H1 (cell line): ENCODE measurements around the gene ITPK1. TPM values are rescaled to one million over a fixed set of nuclear protein-coding genes. Genes with fewer than 3 reads are reported as not detected.

ENCODE experiments used
- CTCF ChIA-PET: fragments of 300-600 bp; sonication (Branson Sonifier 250); formaldehyde crosslinking; loops from one replicate; lab custom pipeline; 2021; ENCODE audit not compliant: partially characterized antibody; lab: Charles Lee
- POLR2A ChIA-PET: fragments of 300-600 bp; sonication (Branson Sonifier 250); formaldehyde crosslinking; loops from one replicate; lab custom pipeline; 2021; ENCODE audit warnings: inconsistent platforms; ENCODE audit not compliant: partially characterized antibody; lab: Charles Lee
- DNase-seq, 2 experiments: peaks; one replicate each; pipeline versions ENCODE4 v3.0.0 to v3.0.0-alpha.2; 2010 to 2022; ENCODE audit warnings: low spot score in 2 of 2, low read depth in 1 of 2, mixed read lengths in 1 of 2
- FAIRE-seq: peaks from 2 replicates; lab custom pipeline; 2011; peaks lifted over from hg19 to GRCh38; lab: Jason Lieb, UNC
- H2AFZ ChIP-seq: 2 replicates; pipeline ENCODE4 v1.8.1; 2012; ENCODE audit warnings: low read length, inconsistent platforms
- H2AK5ac ChIP-seq: 2 replicates; pipeline ENCODE4 v1.6.1; 2013; ENCODE audit warnings: low read depth, low read length
- H2BK120ac ChIP-seq: replicated peaks from 2 replicates; pipeline ENCODE3; 2013; ENCODE audit warnings: low read depth, low read length, inconsistent platforms
- H2BK12ac ChIP-seq: 2 replicates; pipeline ENCODE4 v1.6.1; 2013; ENCODE audit warnings: low read depth, low read length
- H2BK15ac ChIP-seq: 2 replicates; pipeline ENCODE4 v1.6.1; 2013; ENCODE audit warnings: low read length
- H2BK20ac ChIP-seq: 2 replicates; pipeline ENCODE4 v1.6.1; 2013; ENCODE audit warnings: low read length
- H2BK5ac ChIP-seq: 2 replicates; pipeline ENCODE4 v1.6.1; 2013; ENCODE audit warnings: low read depth, low read length
- H3K14ac ChIP-seq: 2 replicates; pipeline ENCODE4 v1.6.1; 2013; ENCODE audit warnings: inconsistent platforms; ENCODE audit not compliant: insufficient read length
- H3K18ac ChIP-seq: 2 replicates; pipeline ENCODE4 v1.6.1; 2013; ENCODE audit warnings: low read length; ENCODE audit errors: extremely low read depth
- H3K23ac ChIP-seq: 2 replicates; pipeline ENCODE4 v1.6.1; 2013; ENCODE audit warnings: inconsistent platforms; ENCODE audit not compliant: insufficient read length
- H3K23me2 ChIP-seq: 2 replicates; pipeline ENCODE4 v1.6.1; 2013; ENCODE audit warnings: low read depth, low read length
- H3K27ac ChIP-seq: 2 replicates; pipeline ENCODE4 v1.6.1; 2011; ENCODE audit warnings: low read depth, low read length, inconsistent platforms
- H3K27me3 ChIP-seq, 4 experiments: replicated peaks in 1 of 4; 1 replicate in 1 of 4; 2 replicates in 3 of 4; pipeline versions ENCODE4 v1.6.1 to v1.8.1; 2011 to 2013; ENCODE audit warnings: low read length in 3 of 4, mild to moderate bottlenecking in 3 of 4, inconsistent platforms in 2 of 4, mixed read lengths in 2 of 4, moderate library complexity in 1 of 4; ENCODE audit not compliant: control insufficient read depth in 3 of 4, insufficient read depth in 3 of 4; ENCODE audit errors: extremely low read depth in 1 of 4
- H3K36me3 ChIP-seq, 4 experiments: 2 replicates each; pipeline versions ENCODE4 v1.6.1 to v1.8.1; 2011 to 2013; ENCODE audit warnings: mild to moderate bottlenecking in 4 of 4, low read length in 3 of 4, moderate library complexity in 2 of 4, control low read depth in 1 of 4, inconsistent platforms in 1 of 4; ENCODE audit not compliant: insufficient read depth in 4 of 4, control insufficient read depth in 2 of 4
- H3K4ac ChIP-seq: replicated peaks from 2 replicates; pipeline ENCODE3; 2013; ENCODE audit warnings: low read length, low read depth, mixed read lengths, inconsistent platforms; ENCODE audit not compliant: insufficient read length
- H3K4me1 ChIP-seq, 4 experiments: replicated peaks in 1 of 4; 1 replicate in 1 of 4; 2 replicates in 3 of 4; pipeline versions ENCODE4 v1.6.1 to v1.8.1; 2011 to 2013; ENCODE audit warnings: low read length in 3 of 4, inconsistent platforms in 2 of 4, mixed read lengths in 1 of 4; ENCODE audit not compliant: insufficient read depth in 4 of 4, control insufficient read depth in 3 of 4
- H3K4me2 ChIP-seq, 2 experiments: 2 replicates each; pipeline versions ENCODE4 v1.6.1 to v1.8.1; 2011 to 2013; ENCODE audit warnings: low read depth in 2 of 2, low read length in 2 of 2, control low read depth in 1 of 2, inconsistent platforms in 1 of 2, mild to moderate bottlenecking in 1 of 2; ENCODE audit not compliant: insufficient read depth in 1 of 2
- H3K4me3 ChIP-seq, 4 experiments: fragments of 200-600, 300-600 bp in 1 of 4; sonication (generic), shearing (Covaris generic), sonication (Bioruptor Twin) in 1 of 4; 2 replicates each; pipeline versions ENCODE4 v1.5.1 to v1.8.1; 2011 to 2016; ENCODE audit warnings: low read length in 4 of 4, low read depth in 3 of 4, control low read depth in 2 of 4, inconsistent platforms in 2 of 4, mild to moderate bottlenecking in 2 of 4, mixed read lengths in 1 of 4, moderate library complexity in 1 of 4; ENCODE audit not compliant: insufficient read depth in 2 of 4; ENCODE audit errors: extremely low read depth in 1 of 4
- H3K56ac ChIP-seq: replicated peaks from 2 replicates; pipeline ENCODE3; 2013; ENCODE audit warnings: low read depth, mild to moderate bottlenecking, mixed read lengths, low read length, inconsistent platforms; ENCODE audit not compliant: insufficient read length
- H3K79me1 ChIP-seq: 2 replicates; pipeline ENCODE4 v1.6.1; 2013; ENCODE audit warnings: low read depth, low read length, control low read depth
- H3K79me2 ChIP-seq, 2 experiments: 2 replicates each; pipeline versions ENCODE4 v1.6.1 to v1.8.1; 2012 to 2013; ENCODE audit warnings: low read length in 2 of 2, mild to moderate bottlenecking in 2 of 2, inconsistent platforms in 1 of 2; ENCODE audit not compliant: insufficient read depth in 2 of 2, control insufficient read depth in 1 of 2
- H3K9ac ChIP-seq, 4 experiments: replicated peaks in 1 of 4; 1 replicate in 1 of 4; 2 replicates in 3 of 4; pipeline versions ENCODE4 v1.6.1 to v1.8.1; 2011 to 2013; ENCODE audit warnings: low read depth in 3 of 4, low read length in 3 of 4, control low read depth in 2 of 4, mild to moderate bottlenecking in 2 of 4, moderate library complexity in 2 of 4, inconsistent platforms in 1 of 4; ENCODE audit errors: extremely low read depth in 1 of 4
- H3K9me3 ChIP-seq, 2 experiments: 2 replicates each; pipeline versions ENCODE4 v1.6.1 to v1.8.1; 2012 to 2013; ENCODE audit warnings: mild to moderate bottlenecking in 2 of 2, moderate library complexity in 2 of 2, control low read depth in 1 of 2, inconsistent platforms in 1 of 2, low read depth in 1 of 2, low read length in 1 of 2, mixed read lengths in 1 of 2; ENCODE audit not compliant: insufficient read depth in 2 of 2
- H4K20me1 ChIP-seq, 2 experiments: replicated peaks in 1 of 2; 2 replicates each; pipeline versions ENCODE3 to v1.8.1; 2011 to 2013; ENCODE audit warnings: inconsistent platforms in 2 of 2, low read length in 2 of 2, mild to moderate bottlenecking in 1 of 2; ENCODE audit not compliant: insufficient read depth in 2 of 2, control insufficient read depth in 1 of 2
- H4K5ac ChIP-seq: 2 replicates; pipeline ENCODE4 v1.6.1; 2013; ENCODE audit warnings: low read length, low read depth, mixed read lengths, inconsistent platforms; ENCODE audit not compliant: insufficient read length
- H4K8ac ChIP-seq: 2 replicates; pipeline ENCODE4 v1.8.0; 2013; ENCODE audit warnings: mild to moderate bottlenecking, moderate library complexity, low read length, inconsistent platforms; ENCODE audit not compliant: insufficient read depth; ENCODE audit errors: extremely low read depth
- H4K91ac ChIP-seq: replicated peaks from 2 replicates; pipeline ENCODE3; 2013; ENCODE audit warnings: low read length, mixed read lengths, inconsistent platforms; ENCODE audit not compliant: insufficient read length
- ASH2L ChIP-seq: fragments of 200-600, 300-600 bp; sonication (generic); IDR thresholded peaks from one replicate; pipeline ENCODE4 v1.7.1; 2017; ENCODE audit warnings: low read length
- CBX8 ChIP-seq: fragments of 300-800, 300-1000 bp; sonication (generic); IDR thresholded peaks from 2 replicates; pipeline ENCODE4 v1.7.1; 2016; ENCODE audit warnings: low read depth, low read length, borderline replicate concordance
- CTBP2 ChIP-seq: IDR thresholded peaks from 2 replicates; pipeline ENCODE4 v1.7.0; 2011; ENCODE audit warnings: borderline replicate concordance, mild to moderate bottlenecking, moderate library complexity, mixed read lengths, low read length; ENCODE audit not compliant: insufficient read depth, insufficient read length
- EGR1 ChIP-seq: IDR thresholded peaks from 2 replicates; pipeline ENCODE4 v1.6.1; 2011; ENCODE audit warnings: low read depth, low read length, borderline replicate concordance
- EP300 ChIP-seq, 2 experiments: IDR thresholded peaks; 1 replicate in 1 of 2; 2 replicates in 1 of 2; pipeline ENCODE4 v1.6.1; 2011 to 2012; ENCODE audit warnings: low read depth in 2 of 2, low read length in 2 of 2, mild to moderate bottlenecking in 2 of 2, borderline replicate concordance in 1 of 2, inconsistent platforms in 1 of 2, moderate library complexity in 1 of 2
- FOSL1 ChIP-seq: IDR thresholded peaks from 2 replicates; pipeline ENCODE4 v1.6.1; 2011; ENCODE audit warnings: mild to moderate bottlenecking, low read depth, low read length, moderate library complexity; ENCODE audit not compliant: insufficient read depth
- KDM4A ChIP-seq: IDR thresholded peaks from one replicate; pipeline ENCODE4 v1.7.1; 2012; ENCODE audit warnings: low read depth, mild to moderate bottlenecking, moderate library complexity, low read length, inconsistent platforms; ENCODE audit not compliant: severe bottlenecking
- MAFK ChIP-seq: IDR thresholded peaks from 2 replicates; pipeline ENCODE4 v1.6.1; 2012; ENCODE audit warnings: low read depth, mild to moderate bottlenecking, improper control_type of control experiment, low read length
- SIX5 ChIP-seq: IDR thresholded peaks from 2 replicates; pipeline ENCODE4 v1.6.1; 2011; ENCODE audit warnings: mild to moderate bottlenecking, low read depth, low read length
- TAF1 ChIP-seq: IDR thresholded peaks from 2 replicates; pipeline ENCODE4 v1.6.1; 2011; ENCODE audit warnings: mild to moderate bottlenecking, low read depth, low read length
- ZNF274 ChIP-seq: IDR thresholded peaks from 2 replicates; pipeline ENCODE4 v1.7.0; 2012; ENCODE audit warnings: low read length, borderline replicate concordance; ENCODE audit errors: extremely low read depth
- WGBS, 2 experiments: shearing (Covaris generic) in 1 of 2; methylation state at CpG; one replicate each; pipeline versions ENCODE4 v1.1.6 to v1.1.7; 2013 to 2015; ENCODE audit warnings: low lambda C conversion rate in 2 of 2, mixed read lengths in 2 of 2, inconsistent platforms in 1 of 2, low coverage in 1 of 2, missing lambda C conversion rate in 1 of 2; ENCODE audit not compliant: insufficient replicate concordance in 2 of 2, insufficient coverage in 1 of 2, insufficient read length in 1 of 2; ENCODE audit errors: extremely low coverage in 1 of 2, missing lambda C conversion rate in 1 of 2; 5-methylcytosine and 5-hydroxymethylcytosine counted together
- polyA plus RNA-seq, 7 experiments: library from polyadenylated mRNA; depleted of rRNA in 3 of 7; stranded (reverse) in 5 of 7; unstranded in 2 of 7; fragments of >200 nt in 5 of 7; fragments of 200-250 nt in 2 of 7; gene quantifications; 1 replicate in 5 of 7; 2 replicates in 1 of 7; 4 replicates in 1 of 7; pipeline versions ENCODE4 v1.2.1 to v1.2.3, GENCODE V29; 2011 to 2013; ENCODE audit warnings: missing spikeins in 2 of 7, mixed read lengths in 2 of 7
- total RNA-seq: library from RNA; stranded (reverse); fragmentation: NEBNext Ultra II Directional; extraction: Animal tissue kit (Norgen Biotek cat#: 25700); gene quantifications from 2 replicates; pipeline ENCODE4 v1.2.1, GENCODE V29; 2021
- TF ChIP-seq, protein P1 (sequence below): IDR thresholded peaks from 2 replicates; pipeline ENCODE4 v1.6.1; 2012; ENCODE audit warnings: low read length, inconsistent platforms

ITPK1 gene
- total and polyA plus RNA-seq, 2 of the 8 experiments (the other 6 are each of a cell fraction or from before 2014, with no cell fraction given), result 108 to 143 TPM

DNA sequence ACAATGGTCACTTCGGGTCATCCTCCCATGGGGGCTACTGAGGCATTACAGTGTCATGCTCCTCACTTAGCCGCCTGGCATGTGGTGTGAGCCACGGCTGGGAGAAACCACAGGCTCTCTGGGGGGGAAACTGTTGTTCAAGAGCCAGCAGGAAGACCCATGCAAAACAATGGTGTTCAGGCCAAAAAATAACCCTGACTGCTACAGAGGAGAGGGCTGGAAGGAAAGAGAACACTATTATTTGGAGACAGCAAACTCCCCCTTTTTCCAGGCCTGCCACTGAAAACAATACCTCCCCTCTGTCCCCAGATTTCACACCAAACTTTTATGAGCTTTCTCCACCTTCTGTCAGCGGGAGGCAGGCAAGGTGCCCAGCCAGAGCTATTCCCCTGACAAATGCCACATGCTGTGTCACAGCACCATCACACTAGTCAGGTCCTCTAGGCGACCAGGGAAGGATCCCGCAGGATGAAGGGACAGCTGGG, 109.1 kb downstream of the ITPK1 start:
- Histone ChIP-seq H2BK20ac (no peak overlapping the region), H4K8ac (no peak overlapping the region), H3K56ac (no peak overlapping the region), H4K5ac (no peak overlapping the region), H3K23me2 (no peaks in the 10 kb centered on the region), H3K79me2 (peaks cover 0 to 68% of the 10 kb centered on the region in 2 experiments; a peak in 2 of 4 replicates), H4K91ac (no peak overlapping the region), H3K4me1 (peaks cover 0 to 10% (median 4%) of the 10 kb centered on the region in 4 experiments; a peak in 5 of 7 replicates), H3K18ac (no peak overlapping the region), H2BK15ac (no peak overlapping the region), H3K14ac (no peak overlapping the region), H3K27ac (no peak overlapping the region), H2BK12ac (no peak overlapping the region), H3K4ac (no peak overlapping the region), H2AFZ (no peak overlapping the region), H3K9ac (no peak overlapping the region), H3K9me3 (no peaks in the 10 kb centered on the region), H2BK120ac (no peak overlapping the region), H3K23ac (no peak overlapping the region), H3K27me3 (no peaks in the 10 kb centered on the region), H3K4me3 (no peak overlapping the region), H2AK5ac (no peak overlapping the region), H4K20me1 (peaks cover 21 to 26% of the 10 kb centered on the region in 2 experiments), H3K79me1 (peaks cover 19% of the 10 kb centered on the region), H2BK5ac (no peak overlapping the region), H3K36me3 (no peaks in the 10 kb centered on the region; a peak in 1 of 8 replicates), H3K4me2 (no peak overlapping the region)
- ChIA-PET CTCF (interaction anchor here (0.8 to 2.3 kb wide), 9 partner anchors 10 to 134 kb away, joined by 3 to 8 read pairs (median 3); no protein-coding TSS in a partner anchor), POLR2A (no interaction called here)
- no peak for DNase-seq
- FAIRE-seq, result no peak
- WGBS, 2 experiments, result 82% methylated on average over 6 of the region's 6 CpGs; no CpG with 5 or more reads in 1 of the 2 experiments
- TF ChIP-seq SIX5 (no peak), CBX8 (no peak), KDM4A (no peak), MAFK (no peak), EGR1 (no peak), ASH2L (no peak), EP300 (IDR thresholded peaks at IDR 0.05; ENCODE audit: borderline replicate concordance in 1 of 2, low read depth in 2 of 2, low read length in 2 of 2) (no peak), ZNF274 (no peak), TAF1 (no peak), FOSL1 (no peak), CTBP2 (no peak)
- TF ChIP-seq, protein P1, sequence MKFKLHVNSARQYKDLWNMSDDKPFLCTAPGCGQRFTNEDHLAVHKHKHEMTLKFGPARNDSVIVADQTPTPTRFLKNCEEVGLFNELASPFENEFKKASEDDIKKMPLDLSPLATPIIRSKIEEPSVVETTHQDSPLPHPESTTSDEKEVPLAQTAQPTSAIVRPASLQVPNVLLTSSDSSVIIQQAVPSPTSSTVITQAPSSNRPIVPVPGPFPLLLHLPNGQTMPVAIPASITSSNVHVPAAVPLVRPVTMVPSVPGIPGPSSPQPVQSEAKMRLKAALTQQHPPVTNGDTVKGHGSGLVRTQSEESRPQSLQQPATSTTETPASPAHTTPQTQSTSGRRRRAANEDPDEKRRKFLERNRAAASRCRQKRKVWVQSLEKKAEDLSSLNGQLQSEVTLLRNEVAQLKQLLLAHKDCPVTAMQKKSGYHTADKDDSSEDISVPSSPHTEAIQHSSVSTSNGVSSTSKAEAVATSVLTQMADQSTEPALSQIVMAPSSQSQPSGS, result no peak
